Epidermal melanocyte (primary cell): ENCODE measurements around the gene NRSN2.

Experiments
- DNase-seq: peaks from one replicate; pipeline ENCODE4 v3.0.0; 2011; ENCODE audit warnings: low spot score; ENCODE audit not compliant: insufficient read length

NRSN2 gene

DNA sequence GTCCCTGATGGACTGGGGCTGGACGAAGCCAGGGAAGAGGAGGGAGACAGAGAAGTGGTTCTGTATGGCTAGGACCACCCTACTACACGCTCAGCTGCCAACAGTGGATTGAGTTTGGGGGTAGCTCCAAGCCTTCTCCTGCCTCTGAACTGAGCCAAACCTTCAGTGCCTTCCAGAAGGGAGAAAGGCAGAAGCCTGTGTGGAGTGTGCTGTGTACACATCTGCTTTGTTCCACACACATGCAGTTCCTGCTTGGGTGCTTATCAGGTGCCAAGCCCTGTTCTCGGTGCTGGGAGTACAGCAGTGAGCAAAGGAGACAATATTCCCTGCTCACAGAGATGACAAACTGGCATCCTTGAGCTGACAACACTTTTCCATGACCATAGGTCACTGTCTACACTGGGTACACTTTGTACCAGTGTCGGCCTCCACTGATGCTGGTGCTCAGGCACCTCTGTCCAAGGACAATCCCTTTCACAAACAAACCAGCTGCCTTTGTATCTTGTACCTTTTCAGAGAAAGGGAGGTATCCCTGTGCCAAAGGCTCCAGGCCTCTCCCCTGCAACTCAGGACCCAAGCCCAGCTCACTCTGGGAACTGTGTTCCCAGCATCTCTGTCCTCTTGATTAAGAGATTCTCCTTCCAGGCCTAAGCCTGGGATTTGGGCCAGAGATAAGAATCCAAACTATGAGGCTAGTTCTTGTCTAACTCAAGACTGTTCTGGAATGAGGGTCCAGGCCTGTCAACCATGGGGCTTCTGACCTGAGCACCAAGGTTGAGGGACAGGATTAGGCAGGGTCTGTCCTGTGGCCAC lies 49.9 kb downstream of the NRSN2 start:
- no peak for DNase-seq

DNA sequence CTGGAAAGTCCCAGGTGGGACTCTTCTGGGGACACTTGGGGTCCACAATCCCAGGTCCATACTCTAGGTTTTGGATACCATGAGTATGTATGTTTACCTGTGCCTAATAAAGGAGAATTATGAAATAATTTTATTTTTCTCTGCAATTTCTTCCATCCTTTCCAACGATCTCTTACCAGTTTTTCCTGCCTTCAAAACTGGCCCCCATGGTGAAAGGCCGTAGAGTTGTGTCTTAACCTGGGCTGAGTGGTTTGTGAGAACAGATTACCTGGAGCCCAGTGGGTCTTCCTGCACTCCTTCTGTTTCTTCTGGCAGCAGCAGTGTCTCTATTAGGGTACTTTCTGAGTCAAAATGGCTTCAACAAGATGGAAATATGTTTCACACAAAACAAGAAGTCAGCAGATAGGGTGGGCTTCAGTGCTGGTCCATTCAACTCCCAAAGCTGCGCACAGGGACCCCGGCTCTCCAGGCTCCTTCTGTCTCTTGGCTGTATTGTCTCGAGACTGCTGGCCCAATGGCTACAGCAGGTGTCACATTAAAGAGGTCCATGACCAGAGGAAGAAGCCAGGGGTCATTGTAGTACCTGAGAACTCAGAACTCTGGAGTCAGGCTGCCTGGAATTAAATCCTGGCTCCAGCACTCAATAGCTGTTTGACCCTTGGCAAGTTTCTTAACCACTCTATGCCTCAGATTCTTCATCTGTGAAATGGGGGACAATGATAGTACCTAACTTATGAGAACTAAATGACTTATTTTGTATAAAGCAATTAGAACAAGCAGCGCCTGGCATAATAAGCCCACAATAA lies 50.7 kb downstream of the NRSN2 start:
- DNase-seq: no peak

DNA sequence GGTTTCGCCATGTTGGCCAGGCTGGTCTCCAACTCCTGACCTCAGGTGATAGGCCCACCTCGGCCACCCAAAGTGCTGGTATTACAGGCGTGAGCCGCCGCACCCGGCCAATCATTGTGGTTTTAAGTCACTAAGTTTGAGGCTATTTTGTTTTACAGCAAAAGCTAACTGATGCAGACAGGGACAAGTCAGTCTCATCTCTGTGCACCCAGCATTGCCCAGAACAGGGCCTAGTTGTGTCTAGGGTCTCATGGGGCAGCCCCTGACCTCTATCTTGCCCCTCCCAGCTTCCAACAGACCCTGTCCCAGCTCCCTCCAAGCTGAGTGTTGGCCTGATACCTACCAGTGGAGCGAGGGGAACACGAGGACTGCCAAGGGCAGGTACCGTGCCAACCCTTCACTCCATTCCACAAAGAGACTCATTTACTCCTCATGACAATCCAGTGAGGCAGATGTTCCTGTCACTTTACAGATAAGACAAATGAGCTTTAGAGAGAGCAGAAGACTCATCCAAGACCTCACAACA lies 52.3 kb downstream of the NRSN2 start:
- no peak for DNase-seq

DNA sequence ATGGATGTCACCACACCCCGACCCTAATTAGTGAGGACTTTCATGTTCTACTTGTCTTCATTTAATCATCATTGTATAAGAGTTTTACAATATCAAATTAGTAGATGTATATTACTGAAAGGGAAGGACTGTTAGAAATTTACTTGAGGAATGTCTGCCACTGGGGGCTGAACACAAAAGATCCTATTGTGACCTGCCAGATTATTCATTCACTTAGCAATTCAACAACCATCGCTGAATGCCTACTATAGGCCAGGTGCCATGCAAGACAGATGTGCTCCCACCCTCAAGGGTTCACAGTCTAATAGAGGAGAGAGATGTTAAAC lies 53.2 kb downstream of the NRSN2 start:
- DNase-seq: no peak

DNA sequence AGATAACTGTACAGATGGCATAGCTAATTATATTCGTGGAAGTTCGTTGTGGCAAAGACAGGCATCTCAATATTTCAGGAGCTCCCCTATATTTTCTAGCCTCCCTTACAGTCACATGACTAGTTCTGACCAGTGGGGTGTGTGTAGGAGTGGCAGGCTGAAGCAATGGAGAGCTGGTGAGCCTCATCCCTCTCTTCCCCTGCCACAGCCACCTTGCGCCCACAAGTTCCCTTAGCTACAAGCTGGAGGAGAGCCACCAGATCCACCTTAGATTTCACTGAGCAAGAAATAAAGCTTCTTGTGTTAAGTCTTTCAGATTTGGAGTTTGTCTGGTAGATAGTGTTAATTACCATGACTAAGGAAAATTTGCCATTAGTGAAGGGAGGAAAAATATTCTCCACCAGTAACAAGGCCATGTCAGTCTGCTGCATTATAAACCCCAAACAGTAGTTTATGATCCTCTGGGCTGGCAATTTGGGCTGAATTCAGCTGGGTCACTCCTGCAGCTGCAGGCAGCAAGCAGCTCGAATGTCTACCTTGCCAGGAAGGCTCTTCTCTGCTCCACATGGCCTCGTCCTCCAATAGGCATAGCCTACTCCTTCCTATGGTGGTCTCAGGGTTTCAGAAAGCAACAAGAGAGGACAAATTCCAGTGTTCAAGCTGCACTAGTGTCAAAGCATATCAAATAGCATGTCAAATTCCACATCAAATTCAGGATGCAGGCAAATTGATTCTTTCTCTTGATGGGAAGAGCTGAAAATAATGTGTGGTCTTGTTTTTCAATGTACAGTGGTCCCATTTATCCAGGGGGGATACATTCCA lies 53.8 kb downstream of the NRSN2 start:
- DNase-seq: no peak

DNA sequence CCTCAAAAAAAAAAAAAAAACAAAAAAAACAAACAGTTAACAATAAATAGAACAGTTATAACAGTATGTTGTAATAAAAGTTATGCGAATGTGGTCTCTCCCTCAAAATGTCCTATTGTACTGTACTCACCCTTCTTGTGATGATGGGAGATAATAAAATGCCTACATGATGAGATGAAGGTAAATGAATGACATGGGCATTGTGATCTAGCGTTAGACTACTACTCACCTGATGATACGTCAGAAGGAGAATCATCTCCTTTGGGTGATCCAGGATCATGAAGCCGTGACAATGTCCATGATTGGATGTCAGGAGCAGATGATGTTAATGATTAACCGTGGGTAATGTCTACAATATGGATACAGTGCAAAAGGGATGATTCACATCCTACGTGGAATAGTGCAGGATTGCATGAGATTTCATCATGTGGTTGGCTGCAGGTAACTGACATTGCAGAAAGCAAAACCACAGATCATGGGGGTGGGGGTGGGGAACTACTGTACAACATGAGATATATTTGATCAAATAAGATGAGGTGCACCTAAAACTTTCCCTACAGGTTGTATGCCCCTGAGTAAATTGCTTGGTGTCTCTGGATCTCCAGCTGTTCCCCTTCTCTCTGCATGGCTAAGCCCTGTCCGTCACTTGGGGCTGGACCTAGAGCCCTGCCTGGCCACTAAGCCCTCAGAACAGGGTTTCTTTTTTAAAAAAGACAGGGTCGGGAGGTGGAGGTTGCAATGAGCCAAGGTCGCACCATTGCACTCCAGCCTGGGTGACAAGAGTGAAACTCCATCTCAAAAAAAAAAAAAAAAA lies 55.0 kb downstream of the NRSN2 start:
- no peak for DNase-seq

DNA sequence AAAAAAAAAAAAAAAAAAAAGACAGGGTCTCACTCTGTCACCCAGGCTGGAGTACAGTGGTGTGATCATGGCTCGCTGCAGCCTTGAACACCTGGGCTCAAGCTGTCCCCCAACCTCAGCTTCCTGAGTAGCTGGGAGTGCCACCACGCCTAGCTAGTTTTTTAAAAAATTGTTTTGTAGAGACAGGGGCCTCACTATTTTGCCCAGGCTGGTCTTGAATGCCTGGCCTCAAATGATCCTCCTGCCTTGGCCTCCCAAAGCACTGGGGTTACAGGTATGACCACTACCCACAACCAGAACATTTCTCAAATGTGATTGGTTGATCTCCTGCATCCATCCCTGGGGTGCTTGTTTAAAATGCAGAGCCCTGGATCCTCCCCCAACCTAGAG lies 55.6 kb downstream of the NRSN2 start:
- no peak for DNase-seq

DNA sequence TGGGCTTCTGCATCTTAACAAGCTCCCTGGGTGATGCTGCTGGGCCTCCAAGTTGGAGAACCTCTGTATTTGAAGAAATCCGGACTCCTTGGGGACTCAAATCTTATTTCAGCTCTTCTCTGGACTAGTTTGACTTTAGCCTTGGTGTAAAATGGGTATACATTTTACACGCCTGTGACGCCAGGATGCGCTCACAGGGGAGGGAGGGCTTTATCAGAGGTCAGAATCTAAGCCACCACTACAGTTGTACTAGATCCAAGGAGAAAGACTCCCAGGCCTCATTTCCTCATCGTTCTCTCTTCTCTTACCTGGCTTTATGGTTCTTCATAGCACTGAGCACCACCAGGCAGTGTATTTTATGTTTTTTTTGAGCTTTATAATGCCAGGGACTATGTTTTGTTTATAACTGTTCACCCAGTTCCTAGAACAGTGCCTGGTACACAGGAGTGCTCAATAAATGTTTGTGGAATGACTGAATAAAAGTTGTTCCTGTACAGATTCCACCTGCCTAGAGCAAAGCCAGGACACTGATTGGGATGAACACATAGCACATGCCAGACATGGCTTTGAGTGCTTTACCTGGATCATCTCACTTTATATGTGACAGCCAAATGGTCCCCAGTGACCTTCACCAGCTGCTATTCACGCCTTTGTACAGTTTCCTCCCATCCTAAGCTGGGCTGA lies 56.1 kb downstream of the NRSN2 start:
- no peak for DNase-seq

DNA sequence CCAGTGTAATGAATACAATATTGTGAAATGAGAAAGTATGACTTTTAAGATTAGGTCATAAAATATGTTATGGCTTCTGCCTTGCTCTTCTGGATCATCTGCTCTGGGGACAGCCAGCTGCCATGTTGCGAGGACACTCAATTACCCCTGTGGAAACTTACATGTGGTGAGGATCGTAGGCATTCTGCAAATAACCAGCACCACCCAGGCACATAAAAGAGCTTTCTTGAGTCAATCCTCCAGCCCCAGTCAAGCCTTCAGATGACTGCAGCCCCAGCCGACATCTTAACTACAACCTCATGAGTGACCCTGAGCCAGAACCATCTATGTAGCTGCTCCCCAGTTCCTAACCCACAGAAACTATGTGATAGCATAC lies 56.7 kb downstream of the NRSN2 start:
- no peak for DNase-seq

DNA sequence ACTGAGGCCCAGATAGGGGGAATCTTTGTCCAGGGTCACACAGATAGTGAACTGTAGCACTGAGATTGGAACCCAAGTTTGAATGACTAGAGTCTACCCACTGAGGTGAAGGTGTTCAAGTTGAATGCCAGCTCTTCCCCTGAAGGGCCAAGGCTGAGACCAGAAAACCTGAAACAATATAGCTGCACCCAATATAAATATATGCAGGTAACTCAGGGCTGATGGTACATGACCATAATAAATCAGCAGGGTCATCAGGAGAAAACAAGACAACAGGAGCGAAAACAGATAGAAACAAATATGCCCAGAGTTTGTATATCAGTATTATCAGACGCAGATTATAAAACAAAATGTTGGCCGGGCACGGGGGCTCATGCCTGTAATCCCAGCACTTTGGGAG lies 57.2 kb downstream of the NRSN2 start:
- DNase-seq: no peak
